ENCODE measurements around the gene PTPRE. TPM values are rescaled to one million over a fixed set of nuclear protein-coding genes. Genes with fewer than 3 reads are reported as not detected.

PTPRE gene
- total and polyA plus RNA-seq, 8 donors: 1.0 to 7.1 (median 2.1) TPM

GRCh38 chr10:127887541-127888415 lies 19.1 kb upstream of the PTPRE start:
- H3K27me3 ChIP-seq: no peaks in the 10 kb centered on the region
- ATAC-seq (no peak), FAIRE-seq (no peak), DNase-seq (no peak)
- intact Hi-C loops (cut with DNase I): no loop called here
- no peak overlapping the region for H3K4me3 ChIP-seq
- 71 to 72% methylated on average over 16 of the region's 16 CpGs for WGBS, 2 donors
- H3K36me3 ChIP-seq: no peaks in the 10 kb centered on the region
- no peak for TF ChIP-seq CTCF (IDR thresholded peaks at IDR 0.05)
- no peaks in the 10 kb centered on the region for H3K4me1 ChIP-seq
- H3K9me3 ChIP-seq: no peaks in the 10 kb centered on the region
- H3K27ac ChIP-seq: no peak overlapping the region

- H3K4me3 ChIP-seq: no peak overlapping the region
- no peak for FAIRE-seq
- no peaks in the 10 kb centered on the region for H3K4me1 ChIP-seq
- no peak overlapping the region for H3K27ac ChIP-seq
- no peaks in the 10 kb centered on the region for H3K36me3 ChIP-seq
- 76 to 83% methylated on average over 13 of the region's 13 CpGs for WGBS, 2 donors
- no peak for ATAC-seq
- TF ChIP-seq CTCF (IDR thresholded peaks at IDR 0.05): no peak
- intact Hi-C loops (cut with DNase I): no loop called here
- H3K27me3 ChIP-seq: no peaks in the 10 kb centered on the region
- no peaks in the 10 kb centered on the region for H3K9me3 ChIP-seq
- DNase-seq: no peak
Measured at GRCh38 chr10:127888521-127889312, 18.2 kb upstream of the PTPRE start.

GRCh38 chr10:127889605-127890195 lies 17.2 kb upstream of the PTPRE start:
- Histone ChIP-seq H3K4me3 (no peak overlapping the region), H3K27ac (no peak overlapping the region), H3K36me3 (no peaks in the 10 kb centered on the region), H3K27me3 (no peaks in the 10 kb centered on the region), H3K4me1 (no peaks in the 10 kb centered on the region), H3K9me3 (no peaks in the 10 kb centered on the region)
- TF ChIP-seq CTCF (IDR thresholded peaks at IDR 0.05): no peak
- ATAC-seq: peak in 2 of 4 donors; percentile 27 to 59
- no peak for DNase-seq
- intact Hi-C loops (cut with DNase I): no loop called here
- WGBS, 2 donors: 53 to 65% methylated on average over 4 of the region's 4 CpGs
- FAIRE-seq: no peak

DNA sequence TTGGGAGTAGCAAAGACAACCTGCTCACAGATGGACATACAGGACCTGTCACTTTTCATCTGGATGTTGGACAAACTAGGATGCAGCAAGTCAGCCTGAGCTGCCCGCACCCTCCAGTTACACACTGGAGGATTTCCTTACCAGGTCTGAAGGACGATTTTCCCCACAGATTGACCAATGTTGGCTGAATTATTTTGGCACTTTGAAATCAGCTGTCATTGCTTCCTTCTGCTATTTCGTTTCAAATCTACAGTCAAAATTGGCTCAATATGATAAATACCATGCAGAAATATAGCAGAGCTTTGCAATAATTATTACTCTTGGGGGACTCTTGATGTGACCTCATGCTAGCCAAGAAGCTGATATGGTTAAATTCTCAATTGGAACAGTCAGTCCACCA lies 16.7 kb upstream of the PTPRE start:
- no peak overlapping the region for H3K4me3 ChIP-seq
- no peaks in the 10 kb centered on the region for H3K36me3 ChIP-seq
- DNase-seq (no peak), FAIRE-seq (no peak), ATAC-seq (no peak)
- no peaks in the 10 kb centered on the region for H3K9me3 ChIP-seq
- H3K27me3 ChIP-seq: no peaks in the 10 kb centered on the region
- TF ChIP-seq CTCF (IDR thresholded peaks at IDR 0.05): no peak
- no peak overlapping the region for H3K27ac ChIP-seq
- 47 to 52% methylated on average over 3 of the region's 3 CpGs for WGBS, 2 donors
- no peaks in the 10 kb centered on the region for H3K4me1 ChIP-seq
- intact Hi-C loops (cut with DNase I): no loop called here

Data from pancreas (tissue), 10 donors.